DMS114 treated with DMSO at 0.1 percent for 48 hours (cell line): ENCODE data around the gene JPH3.

Experiments
- DNase-seq: peaks from one replicate; lab custom pipeline; 2025; ENCODE audit not compliant: unreplicated experiment; lab: John Stamatoyannopoulos, UW

The JPH3 gene

GRCh38 chr16:87602001-87602775 lies at the start of gene JPH3:
Gene JPH3, plus strand, starts transcription at chr16:87602508. Its CDS starts 639 bp downstream, at chr16:87603147.
- peak; percentile 32 for DNase-seq

GRCh38 chr16:87552772-87553573 lies 49.3 kb upstream of the JPH3 start:
- DNase-seq, result no peak

- DNase-seq, result no peak
Measured at GRCh38 chr16:87554754-87555427, 47.4 kb upstream of the JPH3 start.

GRCh38 chr16:87555647-87556046 lies 46.7 kb upstream of the JPH3 start:
- no peak for DNase-seq

- DNase-seq, result no peak
Measured at GRCh38 chr16:87556941-87557459, 45.3 kb upstream of the JPH3 start.

GRCh38 chr16:87558682-87559081 lies 43.6 kb upstream of the JPH3 start:
- DNase-seq, result no peak

DNA sequence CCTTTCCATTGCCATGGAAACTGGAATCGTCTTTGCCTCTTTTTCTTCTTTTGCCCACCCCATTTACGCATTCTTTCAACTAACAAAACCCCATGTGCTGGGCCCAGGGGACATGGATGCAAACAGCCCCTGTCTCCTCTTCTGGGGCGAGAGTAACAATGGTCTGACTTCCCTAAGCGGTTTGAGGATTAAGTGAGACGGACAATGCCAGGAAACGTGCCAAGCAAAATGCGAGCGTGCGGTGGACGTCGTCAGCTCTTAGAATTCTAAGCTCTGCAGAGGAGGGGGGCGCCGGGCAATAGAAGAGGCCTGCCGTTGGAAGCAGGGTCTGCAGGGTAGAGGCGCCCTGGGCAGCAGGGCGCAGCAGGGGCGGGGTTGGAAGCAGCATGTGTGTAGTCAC lies 42.4 kb upstream of the JPH3 start:
- DNase-seq, result no peak

DNA sequence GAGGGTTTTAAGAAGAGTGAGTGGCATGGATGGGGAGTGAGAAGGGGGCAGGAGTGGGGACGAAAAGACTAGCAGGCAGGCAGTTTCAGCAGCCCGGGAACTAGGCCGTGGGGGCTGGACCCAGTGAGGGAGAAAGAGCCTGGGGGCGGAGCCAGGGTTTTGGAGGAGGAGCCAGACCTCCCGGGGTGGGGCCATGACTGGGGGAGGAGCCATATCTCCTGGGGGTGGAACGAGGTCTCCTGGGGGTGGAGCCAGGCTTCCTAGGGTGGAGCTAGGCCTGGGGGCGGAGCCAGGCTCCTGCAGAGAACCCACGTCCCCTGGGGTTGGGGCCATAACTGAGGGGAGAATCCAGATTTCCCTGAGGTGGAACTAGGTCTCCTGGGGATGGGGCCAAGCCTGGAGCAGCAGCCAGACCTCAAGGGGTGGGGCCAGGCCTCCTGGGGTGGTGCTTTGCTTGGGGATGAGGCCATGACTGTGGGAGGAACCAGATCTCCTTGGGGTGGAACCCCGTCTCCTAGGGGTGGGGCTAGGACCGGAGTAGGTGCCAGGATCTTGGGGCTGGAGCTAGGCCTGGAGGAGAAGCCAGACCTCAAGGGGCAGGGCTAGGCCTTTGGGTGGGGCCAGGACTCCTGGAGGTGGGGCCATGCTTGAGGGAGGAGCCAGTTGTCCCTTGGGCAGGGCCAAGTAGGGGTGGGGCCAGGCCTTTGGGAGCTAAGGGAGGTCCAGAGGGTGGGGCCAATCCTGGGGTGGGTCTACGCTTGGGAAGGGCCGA lies 41.7 kb upstream of the JPH3 start:
- no peak for DNase-seq

DNA sequence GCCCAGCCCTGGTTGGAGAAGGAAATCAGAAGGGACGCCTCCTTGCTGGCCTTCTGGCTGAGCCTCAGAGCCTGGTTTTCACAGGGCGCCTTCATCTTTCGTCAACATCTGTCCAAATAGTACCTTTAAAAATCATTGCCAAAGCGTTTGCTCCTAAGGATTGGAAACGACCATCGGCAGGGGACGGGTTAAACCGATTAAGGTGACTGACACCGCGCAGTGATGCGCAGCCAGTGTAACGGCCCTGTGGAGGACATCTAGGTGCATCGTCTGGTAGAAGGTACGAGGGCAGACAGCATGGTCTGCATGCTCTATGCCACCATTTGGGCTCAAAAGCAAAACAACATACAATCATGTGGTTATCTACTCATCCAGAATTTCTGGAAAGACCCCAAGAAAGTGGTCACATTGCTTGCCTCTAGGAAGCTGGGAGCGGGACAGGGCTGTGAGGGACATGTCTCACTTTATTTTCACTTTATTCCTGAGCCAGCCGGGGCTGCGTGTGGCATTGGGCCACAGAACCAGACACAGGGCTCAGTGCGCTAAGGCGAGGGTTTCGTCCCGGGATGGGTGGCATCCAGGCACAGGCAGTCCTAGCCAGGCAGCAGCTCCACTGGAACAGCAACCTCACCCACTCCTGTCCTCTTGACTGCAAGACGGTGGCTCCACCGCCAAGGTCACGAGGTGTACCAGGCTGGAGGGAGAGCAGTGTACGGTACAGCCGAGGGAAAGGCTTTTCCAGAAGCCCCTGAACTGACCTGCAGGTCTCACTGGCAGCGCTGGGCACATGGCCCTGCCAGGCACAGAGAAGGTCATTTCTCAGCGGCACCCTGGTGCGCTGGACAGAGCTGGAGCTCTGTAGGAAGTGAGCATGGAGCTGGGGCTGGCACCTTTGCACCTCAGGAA lies 40.9 kb upstream of the JPH3 start:
- DNase-seq, result no peak

- DNase-seq, result no peak
Measured at GRCh38 chr16:87562201-87562600, 40.1 kb upstream of the JPH3 start.

DNA sequence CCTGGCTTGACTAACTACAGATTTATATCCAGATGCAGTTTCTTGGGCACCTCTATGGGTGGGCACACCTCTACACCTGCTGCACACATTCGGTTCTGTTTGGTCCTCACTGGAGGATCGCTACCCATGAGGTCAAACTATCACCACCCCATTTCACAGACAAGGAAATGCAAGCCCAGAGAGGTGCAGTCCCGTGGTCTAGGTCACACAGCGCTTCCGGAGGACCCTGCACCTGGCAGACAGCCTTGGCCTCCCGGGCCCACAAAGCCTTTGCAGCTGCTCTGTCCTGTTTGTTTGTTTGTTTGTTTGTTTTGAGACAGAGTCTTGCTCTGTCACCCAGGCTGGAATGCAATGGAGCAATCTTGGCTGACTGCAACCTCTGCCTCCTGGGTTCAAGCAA lies 39.3 kb upstream of the JPH3 start:
- no peak for DNase-seq

- DNase-seq, result no peak
Measured at GRCh38 chr16:87563714-87564523, 38.4 kb upstream of the JPH3 start.

DNA sequence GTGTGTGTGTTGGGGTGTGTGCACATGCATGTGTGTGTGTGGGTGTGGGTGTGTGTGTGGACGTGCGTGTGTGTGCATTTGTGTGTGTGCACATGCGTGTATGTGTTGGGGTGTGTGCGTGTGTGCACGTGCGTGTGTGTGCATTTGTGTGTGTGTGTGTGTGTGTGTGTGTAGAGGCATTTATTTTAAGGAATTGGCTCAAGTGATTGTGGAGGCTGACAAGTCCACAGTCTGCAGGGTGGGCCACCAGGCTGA lies 37.9 kb upstream of the JPH3 start:
- DNase-seq, result no peak

GRCh38 chr16:87569601-87570571 lies 32.4 kb upstream of the JPH3 start:
- no peak for DNase-seq

GRCh38 chr16:87570572-87570937 lies 31.8 kb upstream of the JPH3 start:
- DNase-seq, result no peak

- DNase-seq, result peak; percentile 52
Measured at GRCh38 chr16:87570938-87571867, 31.1 kb upstream of the JPH3 start.

DNA sequence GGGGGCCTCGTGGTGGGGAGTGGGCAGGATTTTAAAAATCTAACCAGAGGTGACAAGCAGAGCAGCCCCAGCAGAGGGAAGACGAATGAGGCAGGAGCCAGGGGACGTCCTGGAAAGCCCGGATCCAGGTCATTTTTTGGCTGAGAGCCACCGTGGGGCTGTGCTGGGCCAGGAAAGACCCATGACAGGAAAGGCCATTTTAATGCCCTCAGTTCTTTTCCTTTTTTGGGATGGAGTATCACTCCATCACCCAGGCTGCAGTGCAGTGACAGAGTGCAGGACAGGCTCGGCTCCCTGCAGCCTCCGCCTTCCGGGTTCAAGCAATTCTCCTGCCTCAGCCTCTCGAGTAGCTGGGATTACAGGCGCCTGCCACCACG lies 30.5 kb upstream of the JPH3 start:
- no peak for DNase-seq
